ENCODE results near the gene POLE3. TPM values are rescaled to one million over a fixed set of nuclear protein-coding genes. Genes with fewer than 3 reads are reported as not detected.

POLE3 gene, protein sequence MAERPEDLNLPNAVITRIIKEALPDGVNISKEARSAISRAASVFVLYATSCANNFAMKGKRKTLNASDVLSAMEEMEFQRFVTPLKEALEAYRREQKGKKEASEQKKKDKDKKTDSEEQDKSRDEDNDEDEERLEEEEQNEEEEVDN
- 10 to 100 TPM; 43.7 to 81.6 TPM for total RNA-seq

GRCh38 chr9:113410207-113410864, at the start of gene POLE3, which contains the start of gene C9orf43:
Gene POLE3, minus strand, starts transcription at chr9:113410675. Its CDS starts 382 bp downstream, at chr9:113410293.
Gene C9orf43, plus strand, starts transcription at chr9:113410747. Its CDS starts 2,747 bp downstream, at chr9:113413494.

DNA sequence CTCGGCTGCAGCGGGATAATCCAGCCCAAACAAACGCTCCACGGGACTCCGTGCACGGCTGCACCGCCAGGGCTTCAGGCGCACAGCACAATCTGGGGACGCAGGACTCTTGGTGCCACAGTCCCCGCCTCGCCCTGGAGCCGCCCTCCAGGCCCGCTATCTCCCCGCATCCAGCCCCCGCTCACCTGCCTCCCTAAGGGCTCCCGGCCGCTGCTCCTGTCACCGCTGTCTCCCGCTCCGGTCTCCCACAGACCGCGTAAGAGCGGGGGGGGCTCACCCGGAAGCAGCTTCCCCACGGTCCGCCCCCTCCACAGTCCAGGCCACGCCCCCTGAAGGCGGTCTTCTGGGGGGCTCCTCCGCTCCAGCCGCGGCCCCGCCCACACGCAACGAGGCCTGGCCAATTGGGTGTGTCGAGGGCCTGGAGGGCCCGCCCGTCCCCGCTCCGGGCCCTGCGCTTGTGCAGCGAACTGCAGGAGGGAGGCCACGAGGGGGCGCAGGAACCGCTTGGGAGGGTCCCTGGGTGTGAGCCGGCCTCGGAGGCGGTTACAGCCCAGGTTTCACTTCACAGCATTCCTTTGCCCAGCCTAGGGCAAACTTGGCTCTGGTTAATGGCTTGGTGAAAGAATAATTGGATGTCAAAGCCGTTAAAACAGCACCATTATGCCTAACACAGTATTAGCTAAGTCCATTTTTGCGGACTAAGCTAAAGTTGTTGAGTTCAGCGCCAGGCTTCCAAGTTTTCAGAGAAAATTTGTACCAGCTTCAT, 9.3 kb downstream of the POLE3 start, which contains the start of gene ALAD:
ALAD (minus strand) TSS at position 258 of the 766 bp plus-strand sequence. CDS start 7,725 bp downstream, outside the sequence.

DNA sequence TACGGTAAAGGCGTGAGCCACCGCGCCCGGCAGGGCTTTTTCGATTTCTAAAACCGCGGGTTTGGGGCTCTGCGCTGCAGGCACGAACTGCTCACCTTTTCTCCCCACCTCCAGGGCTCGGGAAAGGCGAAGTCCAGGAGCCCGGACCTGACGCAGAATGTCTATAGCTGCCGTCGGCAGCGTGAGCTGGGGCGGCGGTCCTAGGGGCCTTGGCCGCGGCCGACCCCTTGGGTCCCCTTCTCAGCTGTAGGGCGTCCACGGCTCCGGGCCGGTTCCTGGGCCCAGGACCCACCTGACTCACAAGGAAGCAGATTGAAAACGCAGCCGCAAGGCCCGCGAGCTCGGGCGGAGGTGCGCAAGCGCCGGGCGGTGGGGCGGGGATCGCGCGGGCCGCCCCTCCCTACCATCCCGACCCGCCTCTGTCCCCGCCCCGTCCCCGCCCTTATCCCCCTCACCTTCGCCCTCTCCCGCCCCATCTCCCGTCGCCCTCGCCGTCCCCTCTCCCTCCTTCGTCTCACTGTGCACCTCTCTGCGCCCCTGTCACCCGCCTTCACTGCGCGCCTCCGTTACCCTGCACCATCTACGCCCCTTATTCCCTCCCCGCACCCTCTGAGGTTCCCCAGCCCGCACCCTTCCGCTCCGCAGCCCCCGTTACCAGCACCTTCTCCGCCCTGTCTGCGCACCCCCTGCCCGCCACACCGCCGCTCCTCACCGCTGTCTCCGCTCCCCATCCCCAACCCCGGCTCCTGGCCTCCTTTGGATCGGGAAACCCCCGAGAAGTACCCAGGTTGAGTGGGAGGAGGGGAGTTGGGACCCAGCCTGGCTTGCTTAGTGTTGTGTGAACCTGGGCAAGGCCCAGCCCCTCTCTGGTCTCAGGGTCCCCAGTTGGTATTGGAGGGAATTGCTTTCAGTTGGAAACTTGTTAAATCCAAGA, 33.6 kb downstream of the POLE3 start, which contains the start of gene HDHD3:
HDHD3 (minus strand) TSS at position 353 of the 934 bp plus-strand sequence. CDS start 2,632 bp downstream, outside the sequence.

Other genes starting within 250 kb of the POLE3 start
- gene FKBP15, start 189.4 kb downstream of the POLE3 start, total RNA-seq: 10 to 100 TPM; 33.7 to 38.3 TPM
- 10 to 100 TPM; 34.8 to 70.3 TPM for gene SLC31A1, start 189.1 kb downstream of the POLE3 start, total RNA-seq
- 10 to 100 TPM; 22.0 to 37.3 TPM for gene CDC26, start 135.1 kb downstream of the POLE3 start, total RNA-seq
- gene PRPF4, start 135.0 kb downstream of the POLE3 start, total RNA-seq: 10 to 100 TPM; 19.6 to 49.3 TPM
- not detected for gene RNF183, start 107.3 kb downstream of the POLE3 start, total RNA-seq
- 1 to 10 TPM in 1 of 2 donors, under 1 TPM in 1; 1.00 to 1.7 TPM for gene WDR31, start 70.4 kb downstream of the POLE3 start, total RNA-seq
- gene BSPRY, start 61.1 kb downstream of the POLE3 start, total RNA-seq: under 1 TPM; 0.34 to 0.67 TPM
- 10 to 100 TPM; 17.9 to 25.0 TPM for gene HDHD3, start 33.7 kb downstream of the POLE3 start, total RNA-seq
- gene ALAD, start 9.4 kb downstream of the POLE3 start, total RNA-seq: 10 to 100 TPM; 28.6 to 33.4 TPM
- gene C9orf43, start 72 bp upstream of the POLE3 start, total RNA-seq: 1 to 10 TPM; 1.7 TPM
- gene RGS3, start 53.1 kb upstream of the POLE3 start, total RNA-seq: 10 to 100 TPM in 1 of 2 donors, 1 to 10 TPM in 1; 9.3 to 13.3 TPM